CD4-positive, alpha-beta T cell treated with Interleukin-4 for 4 hours (primary cell): ENCODE results near the gene RBM20.
A peak's percentile ranks its signal among the peaks of the same experiment; 100 is the strongest.

ENCODE experiments used
- DNase-seq: peaks from one replicate; pipeline ENCODE4 v3.0.0-alpha.2; 2020

The RBM20 gene

GRCh38 chr10:110792476-110793125 is 148.5 kb downstream of the RBM20 start:
- DNase-seq: no peak

- no peak for DNase-seq
Measured at GRCh38 chr10:110793128-110793812, 149.1 kb downstream of the RBM20 start.

GRCh38 chr10:110793886-110794285 is 149.8 kb downstream of the RBM20 start:
- no peak for DNase-seq

GRCh38 chr10:110794808-110795207 is 150.7 kb downstream of the RBM20 start:
- no peak for DNase-seq

GRCh38 chr10:110797416-110797815 is 153.3 kb downstream of the RBM20 start:
- DNase-seq: no peak

GRCh38 chr10:110798340-110798739 is 154.2 kb downstream of the RBM20 start:
- no peak for DNase-seq

- no peak for DNase-seq
Measured at GRCh38 chr10:110802090-110802489, 158.0 kb downstream of the RBM20 start.

- peak; percentile 51 for DNase-seq
Measured at GRCh38 chr10:110802551-110803238, 158.6 kb downstream of the RBM20 start.

GRCh38 chr10:110803239-110803749 is 159.2 kb downstream of the RBM20 start:
- DNase-seq: no peak

- peak; percentile 40 for DNase-seq
Measured at GRCh38 chr10:110803830-110804338, 159.7 kb downstream of the RBM20 start.

- no peak for DNase-seq
Measured at GRCh38 chr10:110804376-110804775, 160.2 kb downstream of the RBM20 start.

GRCh38 chr10:110805292-110805691 is 161.2 kb downstream of the RBM20 start:
- no peak for DNase-seq

GRCh38 chr10:110806335-110806734 is 162.2 kb downstream of the RBM20 start:
- DNase-seq: no peak

GRCh38 chr10:110808123-110808522 is 164.0 kb downstream of the RBM20 start:
- no peak for DNase-seq

- no peak for DNase-seq
Measured at GRCh38 chr10:110808615-110809014, 164.5 kb downstream of the RBM20 start.

- no peak for DNase-seq
Measured at GRCh38 chr10:110810625-110811024, 166.5 kb downstream of the RBM20 start.

GRCh38 chr10:110811791-110812581 is 167.8 kb downstream of the RBM20 start:
- DNase-seq: no peak

GRCh38 chr10:110812583-110812982 is 168.4 kb downstream of the RBM20 start:
- DNase-seq: no peak

- no peak for DNase-seq
Measured at GRCh38 chr10:110813743-110814472, 169.8 kb downstream of the RBM20 start.

- no peak for DNase-seq
Measured at GRCh38 chr10:110815354-110816004, 171.3 kb downstream of the RBM20 start.

GRCh38 chr10:110817614-110818013 is 173.5 kb downstream of the RBM20 start:
- no peak for DNase-seq
